ENCODE results near the gene TNFRSF17. TPM values are rescaled to one million over a fixed set of nuclear protein-coding genes. Genes with fewer than 3 reads are reported as not detected.
A peak's percentile ranks its signal among the peaks of the same experiment; 100 is the strongest.

The TNFRSF17 gene
- total and polyA plus RNA-seq, 10 of the 15 experiments (the other 5 are each of a cell fraction or from before 2014, with no cell fraction given): 106 to 461 (median 179) TPM

DNA sequence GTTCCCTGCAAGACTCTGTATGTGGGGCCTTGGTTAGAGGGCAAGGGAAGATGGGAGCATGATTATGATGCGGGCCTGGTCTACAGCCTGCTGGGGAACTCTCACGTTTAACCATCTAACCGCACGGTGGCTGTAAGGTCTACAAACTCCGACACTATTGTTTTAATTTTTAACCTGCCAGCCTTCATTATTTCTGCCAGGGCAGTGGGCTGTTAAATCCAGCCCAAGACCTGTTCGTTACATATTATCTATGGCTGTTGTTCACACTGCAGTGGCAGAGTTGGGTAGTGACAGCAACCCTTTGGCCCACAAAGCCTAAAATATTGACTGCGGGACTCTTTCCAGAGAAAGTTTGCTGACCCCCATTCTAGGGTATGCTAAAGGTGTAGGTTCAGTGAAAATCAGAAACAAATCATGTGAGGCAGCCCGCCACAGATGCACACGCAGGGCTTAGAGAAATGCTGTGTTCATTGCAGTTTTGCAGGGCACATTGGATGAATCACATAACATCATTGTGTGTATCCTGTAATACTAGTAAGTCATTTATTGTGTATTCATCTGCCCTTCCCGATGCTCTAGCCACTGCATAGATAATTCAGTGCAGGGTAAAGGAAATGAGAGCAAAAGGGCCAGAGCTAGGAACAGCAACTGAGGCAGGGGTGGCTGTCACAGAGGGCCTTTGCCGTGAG, 25.8 kb downstream of the TNFRSF17 start:
- Histone ChIP-seq H3K27me3 (replicated peaks in 1 of 2; ENCODE audit: control insufficient read depth in 2 of 2, insufficient read depth in 2 of 2, low read length in 1 of 2) (no peaks in the 10 kb centered on the region), H3K4me2 (ENCODE audit: control insufficient read depth, insufficient read depth) (no peak overlapping the region), H3K9ac (ENCODE audit: control insufficient read depth, insufficient read depth, low read length) (no peak overlapping the region), H3K4me3 (no peak overlapping the region), H4K20me1 (ENCODE audit: control insufficient read depth, insufficient read depth) (no peaks in the 10 kb centered on the region; the same call in 1 of the 2 replicates), H3K79me2 (ENCODE audit: control insufficient read depth, insufficient read depth, low read length) (peaks cover 73% of the 10 kb centered on the region), H2AFZ (ENCODE audit: control insufficient read depth, low read depth, low read length) (no peak overlapping the region), H3K9me3 (replicated peaks; ENCODE audit: control insufficient read depth, insufficient read depth, low read length) (no peaks in the 10 kb centered on the region), H3K36me3 (ENCODE audit: control insufficient read depth in 2 of 2, insufficient read depth in 2 of 2, low read length in 1 of 2) (peaks cover 2 to 15% of the 10 kb centered on the region in 2 experiments), H3K27ac (ENCODE audit: control insufficient read depth, insufficient read depth) (no peak overlapping the region), H3K4me1 (ENCODE audit: control insufficient read depth, insufficient read depth, low read length) (peaks cover 7% of the 10 kb centered on the region)
- ATAC-seq (peak; percentile 58), FAIRE-seq (no peak), DNase-seq (ENCODE audit: low read depth, low spot score) (no peak)
- intact Hi-C loops (cut with micrococcal nuclease; ENCODE audit: unreplicated experiment) (loop anchor here (2.0 kb wide), 1 partner anchor 14 kb away; the partner anchor contains the start of gene SNX29), in situ Hi-C loops (cut with MboI) (no loop called here)
- POLR2A ChIA-PET: interaction anchor here (0.6 to 5.5 kb wide), 7 partner anchors 12 to 209 kb away, joined by 3 to 43 read pairs (median 4); partner anchors contain the start of genes SNX29, TNFRSF17 and ZC3H7A
- RAD21 ChIA-PET (ENCODE audit: unreplicated experiment): interaction anchor here (1.2 to 1.8 kb wide), 7 partner anchors 10 to 43 kb away, joined by 4 to 16 read pairs (median 5); partner anchors contain the start of gene TNFRSF17
- 94% methylated on average over 11 of the region's 11 CpGs for WGBS (ENCODE audit: insufficient coverage, insufficient replicate concordance, low lambda C conversion rate, missing lambda C conversion rate)
- BruUV-seq (replicated peaks): no TSS peak
- CTCF ChIA-PET: interaction anchor here (1.3 to 1.8 kb wide), 3 partner anchors 10 to 77 kb away, joined by 4 to 7 read pairs (median 5); no protein-coding TSS in a partner anchor
- peak in 1 of 2 experiments; percentile 62; a peak in 2 of 4 replicates for TF ChIP-seq BHLHE40 (IDR thresholded peaks at IDR 0.05; ENCODE audit: borderline replicate concordance in 1 of 2, low read depth in 2 of 2, low read length in 1 of 2)
- TF ChIP-seq CHD1 (IDR thresholded peaks at IDR 0.05; ENCODE audit: low read depth, low read length): no peak
- SMC1A ChIA-PET (ENCODE audit: uncharacterized antibody, unreplicated experiment): interaction anchor here (0.7 to 5.5 kb wide), 8 partner anchors 10 to 42 kb away, joined by 3 to 43 read pairs (median 8); partner anchors contain the start of genes SNX29 and TNFRSF17

DNA sequence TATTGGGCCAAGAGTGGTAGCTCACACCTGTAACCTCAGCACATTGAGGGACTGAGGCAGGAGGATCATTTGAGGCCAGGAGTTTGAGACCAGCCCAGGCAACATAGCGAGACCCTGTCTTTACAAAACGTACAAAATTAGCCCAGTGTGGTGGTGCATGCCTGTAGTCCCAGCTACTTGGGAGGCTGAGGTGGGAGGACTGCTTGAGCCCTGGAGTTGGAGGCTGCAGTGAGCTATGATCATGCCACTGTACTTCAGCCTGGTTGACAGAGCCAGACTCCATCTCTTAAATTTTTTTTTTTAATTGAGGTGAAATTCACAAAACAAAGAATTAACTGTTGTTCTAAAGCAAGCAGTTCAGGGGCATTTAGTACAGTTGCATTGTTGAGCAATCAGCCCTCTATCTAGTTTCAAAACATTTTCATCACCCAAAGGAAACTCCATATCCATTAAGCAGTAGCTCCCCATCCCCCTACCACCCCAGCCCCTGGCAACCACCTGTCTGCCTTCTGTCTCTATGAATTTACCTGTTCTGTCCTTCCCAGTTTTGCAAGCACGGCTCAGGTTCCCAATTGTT, 27.1 kb downstream of the TNFRSF17 start:
- TF ChIP-seq ZZZ3 (IDR thresholded peaks at IDR 0.05; ENCODE audit: control insufficient read depth, insufficient read length, low read depth): no peak
- TF ChIP-seq SREBF2 (IDR thresholded peaks at IDR 0.05; ENCODE audit: low read length): no peak
- BruUV-seq (replicated peaks): no TSS peak
- Histone ChIP-seq H4K20me1 (ENCODE audit: control insufficient read depth, insufficient read depth) (no peaks in the 10 kb centered on the region; the same call in 1 of the 2 replicates), H3K4me3 (no peak overlapping the region), H3K4me1 (ENCODE audit: control insufficient read depth, insufficient read depth, low read length) (peaks cover 7% of the 10 kb centered on the region), H3K9ac (ENCODE audit: control insufficient read depth, insufficient read depth, low read length) (no peak overlapping the region), H2AFZ (ENCODE audit: control insufficient read depth, low read depth, low read length) (no peak overlapping the region), H3K27ac (ENCODE audit: control insufficient read depth, insufficient read depth) (no peak overlapping the region), H3K27me3 (replicated peaks in 1 of 2; ENCODE audit: control insufficient read depth in 2 of 2, insufficient read depth in 2 of 2, low read length in 1 of 2) (no peaks in the 10 kb centered on the region), H3K9me3 (replicated peaks; ENCODE audit: control insufficient read depth, insufficient read depth, low read length) (no peaks in the 10 kb centered on the region), H3K36me3 (ENCODE audit: control insufficient read depth in 2 of 2, insufficient read depth in 2 of 2, low read length in 1 of 2) (peaks cover 2 to 15% of the 10 kb centered on the region in 2 experiments), H3K4me2 (ENCODE audit: control insufficient read depth, insufficient read depth) (no peak overlapping the region), H3K79me2 (ENCODE audit: control insufficient read depth, insufficient read depth, low read length) (peaks cover 70% of the 10 kb centered on the region)
- CTCF ChIA-PET: interaction anchor here (0.6 to 3.3 kb wide), 5 partner anchors 11 to 545 kb away, joined by 4 to 16 read pairs (median 8); no protein-coding TSS in a partner anchor
- POLR2A ChIA-PET: interaction anchor here (0.6 to 5.5 kb wide), 6 partner anchors 13 to 646 kb away, joined by 3 to 43 read pairs (median 6); partner anchors contain the start of genes SNX29 and ZC3H7A
- 92% methylated on average over 3 of the region's 3 CpGs for WGBS (ENCODE audit: insufficient coverage, insufficient replicate concordance, low lambda C conversion rate, missing lambda C conversion rate)
- no peak for FAIRE-seq
- in situ Hi-C loops (cut with MboI) (no loop called here), intact Hi-C loops (cut with micrococcal nuclease; ENCODE audit: unreplicated experiment) (no loop called here)
- no peak for ATAC-seq
- RAD21 ChIA-PET (ENCODE audit: unreplicated experiment): interaction anchor here (1.2 to 2.2 kb wide), 3 partner anchors 13 to 33 kb away, joined by 4 to 10 read pairs (median 9); partner anchors contain the start of gene TNFRSF17
- DNase-seq (ENCODE audit: low read depth, low spot score): no peak
- SMC1A ChIA-PET (ENCODE audit: uncharacterized antibody, unreplicated experiment): interaction anchor here (0.7 to 5.4 kb wide), 9 partner anchors 9 to 325 kb away, joined by 3 to 30 read pairs (median 5); partner anchors contain the start of gene TNFRSF17
